CD14-positive monocyte (primary cell): ENCODE data around the gene SNRPA1. TPM values are rescaled to one million over a fixed set of nuclear protein-coding genes. Genes with fewer than 3 reads are reported as not detected.

Experiments used
- DNase-seq, 3 donors: peaks; one replicate each; pipeline ENCODE4 v3.0.0-alpha.2; 2011 to 2022
- H2AFZ ChIP-seq: 2 replicates; pipeline ENCODE4 v1.6.0; 2012; ENCODE audit warnings: mild to moderate bottlenecking, low read depth, low read length, inconsistent platforms; ENCODE audit not compliant: insufficient read depth, poor library complexity, severe bottlenecking
- H3K27ac ChIP-seq, 2 donors: 1 replicate in 1 of 2; 2 replicates in 1 of 2; pipeline ENCODE4 v1.5.1; 2012 to 2013; ENCODE audit warnings: low read length in 2 of 2, control low read depth in 1 of 2, inconsistent platforms in 1 of 2, low read depth in 1 of 2, mild to moderate bottlenecking in 1 of 2
- H3K27me3 ChIP-seq, 2 donors: one replicate each; pipeline versions ENCODE4 v1.6.0 to v1.6.1; 2011 to 2013; ENCODE audit warnings: low read length in 2 of 2; ENCODE audit not compliant: control insufficient read depth in 2 of 2, insufficient read depth in 2 of 2
- H3K36me3 ChIP-seq, 2 donors: replicated peaks in 1 of 2; 1 replicate in 1 of 2; 2 replicates in 1 of 2; pipeline versions ENCODE4 v1.5.1 to v1.6.1; 2012 to 2013; ENCODE audit warnings: low read length in 2 of 2, control low read depth in 1 of 2, inconsistent platforms in 1 of 2, mild to moderate bottlenecking in 1 of 2; ENCODE audit not compliant: insufficient read depth in 2 of 2, control insufficient read depth in 1 of 2
- H3K4me1 ChIP-seq, 2 donors: 1 replicate in 1 of 2; 2 replicates in 1 of 2; pipeline versions ENCODE4 v1.5.1 to v1.6.1; 2012 to 2013; ENCODE audit warnings: low read length in 2 of 2, control low read depth in 1 of 2, inconsistent platforms in 1 of 2, mild to moderate bottlenecking in 1 of 2, moderate library complexity in 1 of 2; ENCODE audit not compliant: insufficient read depth in 2 of 2, control insufficient read depth in 1 of 2
- H3K4me2 ChIP-seq: replicated peaks from 2 replicates; pipeline ENCODE3; 2012; ENCODE audit warnings: low read length, moderate library complexity, mild to moderate bottlenecking; ENCODE audit not compliant: poor library complexity, severe bottlenecking; ENCODE audit errors: extremely low read depth
- H3K4me3 ChIP-seq, 3 experiments: fragments of 200-600 bp in 1 of 3; sonication (generic) in 1 of 3; replicated peaks in 1 of 3; 1 replicate in 2 of 3; 2 replicates in 1 of 3; pipeline ENCODE4 v1.5.1; 2011 to 2013; ENCODE audit warnings: low read length in 3 of 3, mild to moderate bottlenecking in 3 of 3, control low read depth in 2 of 3, low read depth in 2 of 3, inconsistent platforms in 1 of 3, moderate library complexity in 1 of 3
- H3K79me2 ChIP-seq: 2 replicates; pipeline ENCODE4 v1.6.0; 2012; ENCODE audit warnings: mild to moderate bottlenecking, control low read depth, inconsistent platforms, low read length, moderate library complexity; ENCODE audit not compliant: insufficient read depth
- H3K9ac ChIP-seq: 2 replicates; pipeline ENCODE4 v1.6.0; 2017; ENCODE audit warnings: low read length, mild to moderate bottlenecking; ENCODE audit not compliant: insufficient read depth, poor library complexity, severe bottlenecking
- H3K9me3 ChIP-seq, 2 donors: replicated peaks in 1 of 2; 1 replicate in 1 of 2; 2 replicates in 1 of 2; pipeline versions ENCODE4 v1.5.1 to v1.6.1; 2012 to 2013; ENCODE audit warnings: low read length in 2 of 2, control low read depth in 1 of 2; ENCODE audit not compliant: control insufficient read depth in 1 of 2, insufficient read depth in 1 of 2
- H4K20me1 ChIP-seq: 2 replicates; pipeline ENCODE4 v1.6.0; 2012; ENCODE audit warnings: mild to moderate bottlenecking, low read length, control low read depth, moderate library complexity; ENCODE audit not compliant: insufficient read depth
- H3K27ac Mint-ChIP-seq, 7 donors: one replicate each; pipeline ENCODE4 v1.8.0; 2020; ENCODE audit warnings: mild to moderate bottlenecking in 7 of 7, mixed read lengths in 7 of 7, moderate library complexity in 6 of 7, inconsistent platforms in 2 of 7
- H3K27me3 Mint-ChIP-seq, 3 donors: one replicate each; pipeline ENCODE4 v1.8.0; 2021 to 2022; ENCODE audit warnings: low read depth in 3 of 3, mild to moderate bottlenecking in 3 of 3, mixed read lengths in 3 of 3, moderate library complexity in 3 of 3, inconsistent platforms in 1 of 3
- H3K36me3 Mint-ChIP-seq, 2 donors: one replicate each; pipeline ENCODE4 v1.8.0; 2020; ENCODE audit warnings: mixed read lengths in 2 of 2, inconsistent platforms in 1 of 2, mild to moderate bottlenecking in 1 of 2
- H3K4me1 Mint-ChIP-seq: one replicate; pipeline ENCODE4 v1.8.0; 2020; ENCODE audit warnings: mild to moderate bottlenecking, mixed read lengths
- H3K4me3 Mint-ChIP-seq, 2 donors: one replicate each; pipeline ENCODE4 v1.8.0; 2020; ENCODE audit warnings: mild to moderate bottlenecking in 2 of 2, mixed read lengths in 2 of 2, moderate library complexity in 1 of 2
- H3K9me3 Mint-ChIP-seq, 7 donors: one replicate each; pipeline ENCODE4 v1.8.0; 2020 to 2022; ENCODE audit warnings: mixed read lengths in 7 of 7, mild to moderate bottlenecking in 6 of 7, moderate library complexity in 6 of 7, inconsistent platforms in 2 of 7
- WGBS: methylation state at CpG from one replicate; pipeline ENCODE4 v1.1.5; 2013; ENCODE audit warnings: missing lambda C conversion rate; ENCODE audit not compliant: insufficient coverage; 5-methylcytosine and 5-hydroxymethylcytosine counted together
- intact Hi-C, 2 donors: fragments of 100-400 bp; cut with micrococcal nuclease; formaldehyde crosslinking; loops; one replicate each; pipeline versions ENCODE4 v1.15.0 to v1.15.1; 2023
- polyA plus RNA-seq, 3 donors: library from polyadenylated mRNA; depleted of rRNA in 1 of 3; unstranded in 2 of 3; stranded (reverse) in 1 of 3; fragments of 300-500 nt in 2 of 3; fragments of >200 nt in 1 of 3; fragmentation: Illumina TruSeq in 2 of 3; gene quantifications; 1 replicate in 2 of 3; 2 replicates in 1 of 3; pipeline ENCODE4 v1.2.3, GENCODE V29; 2012 to 2021
- TF ChIP-seq, protein P1 (sequence below): fragments of 200-600 bp; IDR thresholded peaks from one replicate; pipeline ENCODE4 v1.8.0; 2022; ENCODE audit warnings: antibody characterized with exemption, mild to moderate bottlenecking

SNRPA1 gene
- polyA plus RNA-seq, 3 donors: 23.8 to 65.5 (median 35.4) TPM

GRCh38 chr15:101277038-101277822 is 17.8 kb downstream of the SNRPA1 start, which contains the start of gene SELENOS:
TSS of gene SELENOS (minus strand) at chr15:101277485. CDS start at chr15:101277417, 68 bp downstream.
- intact Hi-C loops: loop anchor here (5.0 to 10.0 kb wide), 3 partner anchors 375 to 1542 kb away; partner anchors contain the start of genes ASB7 (in 1 of the 2), LINS1 (in 1 of the 2), LYSMD4 (in 1 of the 2) and TM2D3 (in 1 of the 2)
- peaks cover 0 to 2% (median 0%) of the 10 kb centered on the region in 7 donors for H3K9me3 Mint-ChIP-seq
- H3K4me2 ChIP-seq: peak within 1 kb of the TSS; percentile 88
- H3K4me3 Mint-ChIP-seq: peak within 1 kb of the TSS; percentile 96 to 98
- H3K27me3 ChIP-seq: no peaks in the 10 kb centered on the region
- DNase-seq: peak; percentile 84 to 88 (median 88)
- H3K9ac ChIP-seq: peak within 1 kb of the TSS; percentile 87
- TF ChIP-seq, protein P1, sequence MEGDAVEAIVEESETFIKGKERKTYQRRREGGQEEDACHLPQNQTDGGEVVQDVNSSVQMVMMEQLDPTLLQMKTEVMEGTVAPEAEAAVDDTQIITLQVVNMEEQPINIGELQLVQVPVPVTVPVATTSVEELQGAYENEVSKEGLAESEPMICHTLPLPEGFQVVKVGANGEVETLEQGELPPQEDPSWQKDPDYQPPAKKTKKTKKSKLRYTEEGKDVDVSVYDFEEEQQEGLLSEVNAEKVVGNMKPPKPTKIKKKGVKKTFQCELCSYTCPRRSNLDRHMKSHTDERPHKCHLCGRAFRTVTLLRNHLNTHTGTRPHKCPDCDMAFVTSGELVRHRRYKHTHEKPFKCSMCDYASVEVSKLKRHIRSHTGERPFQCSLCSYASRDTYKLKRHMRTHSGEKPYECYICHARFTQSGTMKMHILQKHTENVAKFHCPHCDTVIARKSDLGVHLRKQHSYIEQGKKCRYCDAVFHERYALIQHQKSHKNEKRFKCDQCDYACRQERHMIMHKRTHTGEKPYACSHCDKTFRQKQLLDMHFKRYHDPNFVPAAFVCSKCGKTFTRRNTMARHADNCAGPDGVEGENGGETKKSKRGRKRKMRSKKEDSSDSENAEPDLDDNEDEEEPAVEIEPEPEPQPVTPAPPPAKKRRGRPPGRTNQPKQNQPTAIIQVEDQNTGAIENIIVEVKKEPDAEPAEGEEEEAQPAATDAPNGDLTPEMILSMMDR: no peak
- peak within 1 kb of the TSS; percentile 96 to 98 (median 98) for H3K27ac Mint-ChIP-seq
- peaks cover 56 to 67% of the 10 kb centered on the region in 2 donors for H3K36me3 Mint-ChIP-seq
- peaks cover 20% of the 10 kb centered on the region for H3K4me1 Mint-ChIP-seq
- H3K9me3 ChIP-seq: no peaks in the 10 kb centered on the region
- under 1% methylated on average over 89 of the region's 91 CpGs for WGBS
- peak within 1 kb of the TSS; percentile 91 to 92 for H3K27ac ChIP-seq
- H3K36me3 ChIP-seq: peaks cover 54 to 65% of the 10 kb centered on the region in 2 donors
- peak within 1 kb of the TSS; percentile 74 for H2AFZ ChIP-seq
- peak within 1 kb of the TSS; percentile 78 to 89 (median 80) for H3K4me3 ChIP-seq
- H3K27me3 Mint-ChIP-seq: peaks cover 0 to 5% (median 0%) of the 10 kb centered on the region in 3 donors
- peaks cover 5% of the 10 kb centered on the region for H4K20me1 ChIP-seq
- H3K79me2 ChIP-seq: peaks cover 22% of the 10 kb centered on the region
- peaks cover 17 to 20% of the 10 kb centered on the region in 2 donors for H3K4me1 ChIP-seq

- Histone ChIP-seq H2AFZ (peak overlapping the region; percentile 74), H3K79me2 (peaks cover 22% of the 10 kb centered on the region), H3K4me1 (peaks cover 17 to 20% of the 10 kb centered on the region in 2 donors), H3K36me3 (peaks cover 54 to 65% of the 10 kb centered on the region in 2 donors), H3K4me2 (peak overlapping the region; percentile 88), H4K20me1 (peaks cover 5% of the 10 kb centered on the region), H3K9me3 (no peaks in the 10 kb centered on the region), H3K4me3 (peak overlapping the region; percentile 78 to 89 (median 80)), H3K27me3 (no peaks in the 10 kb centered on the region), H3K27ac (peak overlapping the region; percentile 91 to 92), H3K9ac (peak overlapping the region; percentile 87)
- Mint-ChIP-seq H3K9me3 (peaks cover 0 to 2% (median 0%) of the 10 kb centered on the region in 7 donors), H3K36me3 (peaks cover 55 to 67% of the 10 kb centered on the region in 2 donors), H3K4me1 (peaks cover 20% of the 10 kb centered on the region), H3K27me3 (peaks cover 0 to 5% (median 0%) of the 10 kb centered on the region in 3 donors), H3K27ac (peak overlapping the region; percentile 96 to 98 (median 98)), H3K4me3 (peak overlapping the region; percentile 96 to 98)
- intact Hi-C loops: loop anchor here (5.0 to 10.0 kb wide), 3 partner anchors 376 to 1542 kb away; partner anchors contain the start of genes ASB7 (in 1 of the 2), LINS1 (in 1 of the 2), LYSMD4 (in 1 of the 2) and TM2D3 (in 1 of the 2)
- WGBS: 19% methylated on average over 14 of the region's 14 CpGs
- TF ChIP-seq, protein P1: peak; percentile 49
- DNase-seq: peak in 1 of 3 donors; percentile 8
Measured at GRCh38 chr15:101276501-101277037, 18.5 kb downstream of the SNRPA1 start.
